Thymus (tissue), 11 donors: ENCODE results near the gene RPL21. TPM values are rescaled to one million over a fixed set of nuclear protein-coding genes. Genes with fewer than 3 reads are reported as not detected.

Experiments
- DNase-seq, 9 donors: peaks; one replicate each; pipeline ENCODE4 v3.0.0-alpha.2; 2013; ENCODE audit warnings: low spot score in 9 of 9, low read depth in 6 of 9, missing footprints in 1 of 9
- H3K27ac ChIP-seq, 2 donors: one replicate each; pipeline ENCODE4 v1.5.1; 2013; ENCODE audit warnings: control low read depth in 1 of 2, low read depth in 1 of 2, low read length in 1 of 2, mild to moderate bottlenecking in 1 of 2, moderate library complexity in 1 of 2
- H3K27me3 ChIP-seq, 2 donors: one replicate each; pipeline ENCODE4 v1.5.1; 2013; ENCODE audit warnings: low read length in 1 of 2; ENCODE audit not compliant: control insufficient read depth in 2 of 2, insufficient read depth in 1 of 2
- H3K36me3 ChIP-seq, 2 donors: one replicate each; pipeline ENCODE4 v1.5.1; 2013; ENCODE audit warnings: low read length in 1 of 2, mild to moderate bottlenecking in 1 of 2, moderate library complexity in 1 of 2; ENCODE audit not compliant: control insufficient read depth in 2 of 2, insufficient read depth in 2 of 2
- H3K4me1 ChIP-seq, 2 donors: one replicate each; pipeline ENCODE4 v1.5.1; 2013; ENCODE audit warnings: low read length in 2 of 2; ENCODE audit not compliant: control insufficient read depth in 2 of 2, insufficient read depth in 2 of 2
- H3K4me3 ChIP-seq, 2 donors: one replicate each; pipeline ENCODE4 v1.5.1; 2013; ENCODE audit warnings: low read length in 2 of 2, control low read depth in 1 of 2, mild to moderate bottlenecking in 1 of 2
- H3K9me3 ChIP-seq, 2 donors: one replicate each; pipeline ENCODE4 v1.5.1; 2013; ENCODE audit warnings: low read length in 1 of 2, mild to moderate bottlenecking in 1 of 2; ENCODE audit not compliant: control insufficient read depth in 2 of 2, insufficient read depth in 1 of 2
- WGBS: extraction: QIAGEN DNeasy Blood & Tissue Kit; methylation state at CpG from one replicate; pipeline ENCODE4 v1.1.7; 2013; 5-methylcytosine and 5-hydroxymethylcytosine counted together
- polyA plus RNA-seq: library from polyadenylated mRNA; stranded (reverse); fragments of 200-250 nt; gene quantifications from one replicate; pipeline ENCODE4 v1.2.3, GENCODE V29; 2013
- total RNA-seq: library from RNA; stranded (reverse); fragments of 120-200 nt; gene quantifications from one replicate; pipeline ENCODE4 v1.2.4, GENCODE V29; 2013
- donor health status: healthy.

Gene RPL21
- total and polyA plus RNA-seq, 2 donors: 2,202 to 2,549 TPM

- DNase-seq: no peak
- no peaks in the 10 kb centered on the region for H3K4me1 ChIP-seq
- H3K4me3 ChIP-seq: no peak overlapping the region
- H3K27ac ChIP-seq: no peak overlapping the region
- 93% methylated on average over 5 of the region's 5 CpGs for WGBS
- no peaks in the 10 kb centered on the region for H3K36me3 ChIP-seq
- H3K9me3 ChIP-seq: no peaks in the 10 kb centered on the region
- no peaks in the 10 kb centered on the region for H3K27me3 ChIP-seq
These were observed 8.7 kb upstream of the RPL21 start for GRCh38 chr13:27242702-27243101.

GRCh38 chr13:27245610-27246009 lies 5.7 kb upstream of the RPL21 start:
- no peak for DNase-seq
- Histone ChIP-seq H3K27ac (no peak overlapping the region), H3K4me1 (peaks cover 0 to 2% of the 10 kb centered on the region in 2 donors), H3K9me3 (no peaks in the 10 kb centered on the region), H3K36me3 (no peaks in the 10 kb centered on the region), H3K27me3 (no peaks in the 10 kb centered on the region), H3K4me3 (no peak overlapping the region)
- WGBS: 97% methylated on average over 7 of the region's 7 CpGs

- Histone ChIP-seq H3K27me3 (no peaks in the 10 kb centered on the region), H3K4me3 (peak overlapping the region; percentile 78 to 98), H3K9me3 (no peaks in the 10 kb centered on the region), H3K36me3 (peaks cover 5 to 24% of the 10 kb centered on the region in 2 donors), H3K27ac (peak overlapping the region; percentile 92 to 99), H3K4me1 (peaks cover 9 to 13% of the 10 kb centered on the region in 2 donors)
- WGBS: 1% methylated on average over 9 of the region's 9 CpGs
- DNase-seq: no peak
These were observed 559 bp upstream of the RPL21 start for GRCh38 chr13:27250833-27251165.

- Histone ChIP-seq H3K36me3 (peaks cover 14 to 38% of the 10 kb centered on the region in 2 donors), H3K4me1 (peaks cover 9 to 13% of the 10 kb centered on the region in 2 donors), H3K9me3 (no peaks in the 10 kb centered on the region), H3K27ac (peak overlapping the region in 1 of 2 donors; percentile 92), H3K27me3 (no peaks in the 10 kb centered on the region), H3K4me3 (peak overlapping the region; percentile 78 to 98)
- DNase-seq: no peak
These were observed 1.1 kb downstream of the RPL21 start for GRCh38 chr13:27252467-27252866.

- no peak for DNase-seq
- peaks cover 7 to 8% of the 10 kb centered on the region in 2 donors for H3K4me1 ChIP-seq
These were observed 5.8 kb downstream of the RPL21 start for GRCh38 chr13:27257233-27257568.

GRCh38 chr13:27257648-27258253 lies 6.4 kb downstream of the RPL21 start:
- Histone ChIP-seq H3K27ac (no peak overlapping the region), H3K9me3 (no peaks in the 10 kb centered on the region), H3K4me1 (peaks cover 3% of the 10 kb centered on the region in 2 donors), H3K36me3 (peaks cover 24 to 70% of the 10 kb centered on the region in 2 donors), H3K27me3 (no peaks in the 10 kb centered on the region), H3K4me3 (no peak overlapping the region)
- DNase-seq: no peak
- WGBS: 97% methylated on average over 11 of the region's 11 CpGs

More at GRCh38 chr13:27257233-27257568, 5.8 kb downstream of the RPL21 start:
- Histone ChIP-seq H3K36me3 (peaks cover 23 to 70% of the 10 kb centered on the region in 2 donors), H3K27ac (no peak overlapping the region), H3K4me3 (no peak overlapping the region), H3K9me3 (no peaks in the 10 kb centered on the region), H3K27me3 (no peaks in the 10 kb centered on the region)
- WGBS: 95% methylated on average over 3 of the region's 3 CpGs

GRCh38 chr13:27258637-27259386 lies 7.5 kb downstream of the RPL21 start:
- no peak for DNase-seq
- no peaks in the 10 kb centered on the region for H3K4me1 ChIP-seq
- 86% methylated on average over 5 of the region's 5 CpGs for WGBS
- peaks cover 24 to 65% of the 10 kb centered on the region in 2 donors for H3K36me3 ChIP-seq
- no peaks in the 10 kb centered on the region for H3K27me3 ChIP-seq
- H3K9me3 ChIP-seq: no peaks in the 10 kb centered on the region
- no peak overlapping the region for H3K4me3 ChIP-seq
- H3K27ac ChIP-seq: no peak overlapping the region

GRCh38 chr13:27259831-27260230 lies 8.5 kb downstream of the RPL21 start:
- H3K4me1 ChIP-seq: no peaks in the 10 kb centered on the region
- DNase-seq: no peak
- no peak overlapping the region for H3K4me3 ChIP-seq
- H3K27ac ChIP-seq: no peak overlapping the region
- 93% methylated on average over 2 of the region's 2 CpGs for WGBS
- peaks cover 24 to 56% of the 10 kb centered on the region in 2 donors for H3K36me3 ChIP-seq
- H3K9me3 ChIP-seq: no peaks in the 10 kb centered on the region
- H3K27me3 ChIP-seq: no peaks in the 10 kb centered on the region

GRCh38 chr13:27261396-27261795 lies 10.0 kb downstream of the RPL21 start:
- DNase-seq: no peak
- Histone ChIP-seq H3K4me1 (no peaks in the 10 kb centered on the region), H3K4me3 (no peak overlapping the region), H3K27ac (no peak overlapping the region), H3K36me3 (peaks cover 18 to 42% of the 10 kb centered on the region in 2 donors), H3K27me3 (no peaks in the 10 kb centered on the region), H3K9me3 (no peaks in the 10 kb centered on the region)
- WGBS: 90% methylated on average over 5 of the region's 5 CpGs
